SK-N-SH (cell line): Measurements from ENCODE around the gene ZNF532.

Experiments used
- EZH2phosphoT487 ChIP-seq: fragments of 200-600 bp; sonication (generic); IDR thresholded peaks from 2 replicates; pipeline ENCODE4 v1.6.1; 2017; ENCODE audit warnings: low read depth, mixed run types, mild to moderate bottlenecking, antibody characterized with exemption, moderate library complexity, borderline replicate concordance
- TF ChIP-seq, protein P1 (sequence below): fragments of 200-600 bp; sonication (generic); IDR thresholded peaks from 2 replicates; pipeline ENCODE4 v1.6.1; 2017; ENCODE audit warnings: antibody characterized with exemption, mild to moderate bottlenecking, moderate library complexity
- TF ChIP-seq, protein P2 (sequence below): IDR thresholded peaks from 2 replicates; pipeline ENCODE4 v1.6.1; 2012; ENCODE audit warnings: mild to moderate bottlenecking, low read depth, low read length, moderate library complexity

DNA sequence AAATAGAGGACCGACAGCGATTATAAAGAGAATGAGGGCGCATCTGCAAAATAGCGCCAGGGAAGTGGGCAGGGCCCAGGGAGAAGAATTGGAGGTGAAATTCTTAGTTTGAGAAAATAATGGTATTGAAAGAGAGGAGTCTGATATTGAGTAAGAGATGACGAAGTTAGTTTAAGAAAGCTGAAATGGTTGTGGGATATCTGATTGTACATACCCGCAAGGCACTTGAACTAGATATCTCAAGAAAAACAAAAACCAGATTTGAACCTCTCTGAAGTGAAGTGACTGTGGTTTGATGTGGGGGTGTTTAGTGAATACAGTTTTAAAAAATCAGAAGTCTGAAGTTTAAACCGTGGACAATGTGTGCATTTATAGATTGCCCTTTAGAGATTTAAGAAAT is 38.9 kb downstream of the ZNF532 start:
- TF ChIP-seq, protein P1, sequence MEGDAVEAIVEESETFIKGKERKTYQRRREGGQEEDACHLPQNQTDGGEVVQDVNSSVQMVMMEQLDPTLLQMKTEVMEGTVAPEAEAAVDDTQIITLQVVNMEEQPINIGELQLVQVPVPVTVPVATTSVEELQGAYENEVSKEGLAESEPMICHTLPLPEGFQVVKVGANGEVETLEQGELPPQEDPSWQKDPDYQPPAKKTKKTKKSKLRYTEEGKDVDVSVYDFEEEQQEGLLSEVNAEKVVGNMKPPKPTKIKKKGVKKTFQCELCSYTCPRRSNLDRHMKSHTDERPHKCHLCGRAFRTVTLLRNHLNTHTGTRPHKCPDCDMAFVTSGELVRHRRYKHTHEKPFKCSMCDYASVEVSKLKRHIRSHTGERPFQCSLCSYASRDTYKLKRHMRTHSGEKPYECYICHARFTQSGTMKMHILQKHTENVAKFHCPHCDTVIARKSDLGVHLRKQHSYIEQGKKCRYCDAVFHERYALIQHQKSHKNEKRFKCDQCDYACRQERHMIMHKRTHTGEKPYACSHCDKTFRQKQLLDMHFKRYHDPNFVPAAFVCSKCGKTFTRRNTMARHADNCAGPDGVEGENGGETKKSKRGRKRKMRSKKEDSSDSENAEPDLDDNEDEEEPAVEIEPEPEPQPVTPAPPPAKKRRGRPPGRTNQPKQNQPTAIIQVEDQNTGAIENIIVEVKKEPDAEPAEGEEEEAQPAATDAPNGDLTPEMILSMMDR: no peak
- TF ChIP-seq, protein P2, sequence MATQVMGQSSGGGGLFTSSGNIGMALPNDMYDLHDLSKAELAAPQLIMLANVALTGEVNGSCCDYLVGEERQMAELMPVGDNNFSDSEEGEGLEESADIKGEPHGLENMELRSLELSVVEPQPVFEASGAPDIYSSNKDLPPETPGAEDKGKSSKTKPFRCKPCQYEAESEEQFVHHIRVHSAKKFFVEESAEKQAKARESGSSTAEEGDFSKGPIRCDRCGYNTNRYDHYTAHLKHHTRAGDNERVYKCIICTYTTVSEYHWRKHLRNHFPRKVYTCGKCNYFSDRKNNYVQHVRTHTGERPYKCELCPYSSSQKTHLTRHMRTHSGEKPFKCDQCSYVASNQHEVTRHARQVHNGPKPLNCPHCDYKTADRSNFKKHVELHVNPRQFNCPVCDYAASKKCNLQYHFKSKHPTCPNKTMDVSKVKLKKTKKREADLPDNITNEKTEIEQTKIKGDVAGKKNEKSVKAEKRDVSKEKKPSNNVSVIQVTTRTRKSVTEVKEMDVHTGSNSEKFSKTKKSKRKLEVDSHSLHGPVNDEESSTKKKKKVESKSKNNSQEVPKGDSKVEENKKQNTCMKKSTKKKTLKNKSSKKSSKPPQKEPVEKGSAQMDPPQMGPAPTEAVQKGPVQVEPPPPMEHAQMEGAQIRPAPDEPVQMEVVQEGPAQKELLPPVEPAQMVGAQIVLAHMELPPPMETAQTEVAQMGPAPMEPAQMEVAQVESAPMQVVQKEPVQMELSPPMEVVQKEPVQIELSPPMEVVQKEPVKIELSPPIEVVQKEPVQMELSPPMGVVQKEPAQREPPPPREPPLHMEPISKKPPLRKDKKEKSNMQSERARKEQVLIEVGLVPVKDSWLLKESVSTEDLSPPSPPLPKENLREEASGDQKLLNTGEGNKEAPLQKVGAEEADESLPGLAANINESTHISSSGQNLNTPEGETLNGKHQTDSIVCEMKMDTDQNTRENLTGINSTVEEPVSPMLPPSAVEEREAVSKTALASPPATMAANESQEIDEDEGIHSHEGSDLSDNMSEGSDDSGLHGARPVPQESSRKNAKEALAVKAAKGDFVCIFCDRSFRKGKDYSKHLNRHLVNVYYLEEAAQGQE: no peak
- no peak for TF ChIP-seq EZH2phosphoT487
